Lung (tissue), 12 donors: ENCODE data around the gene TAPT1. TPM values are rescaled to one million over a fixed set of nuclear protein-coding genes. Genes with fewer than 3 reads are reported as not detected.

ENCODE experiments used
- ATAC-seq: fragments of 200-7000 bp; cut with Tn5 transposase; one replicate; pipeline ENCODE4 v1.9.1; 2020; ENCODE audit warnings: moderate number of reproducible peaks; ENCODE audit not compliant: insufficient read depth, low FRiP score
- DNase-seq, 3 donors: peaks; one replicate each; pipeline ENCODE4 v3.0.0-alpha.2; 2013 to 2017
- H3K27ac ChIP-seq, 2 donors: one replicate each; pipeline ENCODE4 v1.5.1; 2013; ENCODE audit warnings: mild to moderate bottlenecking in 2 of 2, moderate library complexity in 2 of 2, control low read depth in 1 of 2, inconsistent platforms in 1 of 2, low read depth in 1 of 2, low read length in 1 of 2
- H3K27me3 ChIP-seq, 3 donors: one replicate each; pipeline ENCODE4 v1.5.1; 2013; ENCODE audit warnings: low read length in 2 of 3; ENCODE audit not compliant: control insufficient read depth in 3 of 3, insufficient read depth in 3 of 3
- H3K36me3 ChIP-seq, 4 donors: one replicate each; pipeline ENCODE4 v1.5.1; 2013; ENCODE audit warnings: low read length in 4 of 4, mild to moderate bottlenecking in 1 of 4, moderate library complexity in 1 of 4; ENCODE audit not compliant: control insufficient read depth in 4 of 4, insufficient read depth in 4 of 4
- H3K4me1 ChIP-seq, 5 donors: one replicate each; pipeline ENCODE4 v1.5.1; 2013; ENCODE audit warnings: low read length in 5 of 5, mild to moderate bottlenecking in 2 of 5, moderate library complexity in 1 of 5; ENCODE audit not compliant: control insufficient read depth in 5 of 5, insufficient read depth in 5 of 5
- H3K4me3 ChIP-seq: one replicate; pipeline ENCODE4 v1.5.1; 2013; ENCODE audit warnings: mild to moderate bottlenecking, control low read depth, moderate library complexity
- H3K9ac ChIP-seq, 2 donors: one replicate each; pipeline ENCODE4 v1.5.1; 2013; ENCODE audit warnings: low read length in 2 of 2, control low read depth in 1 of 2; ENCODE audit not compliant: insufficient read depth in 1 of 2
- H3K9me3 ChIP-seq, 4 donors: one replicate each; pipeline ENCODE4 v1.5.1; 2013; ENCODE audit warnings: low read length in 3 of 4, mild to moderate bottlenecking in 1 of 4, moderate library complexity in 1 of 4; ENCODE audit not compliant: control insufficient read depth in 4 of 4, insufficient read depth in 3 of 4
- WGBS, 2 donors: extraction: QIAGEN DNeasy Blood & Tissue Kit; methylation state at CpG; one replicate each; pipeline ENCODE4 v1.1.7; 2013; 5-methylcytosine and 5-hydroxymethylcytosine counted together
- polyA plus RNA-seq, 2 donors: library from polyadenylated mRNA; stranded (reverse); fragments of 200-250 nt; gene quantifications; one replicate each; pipeline ENCODE4 v1.2.1, GENCODE V29; 2013
- total RNA-seq, 2 donors: library from RNA; depleted of rRNA in 1 of 2; stranded (reverse); fragments of >200 nt in 1 of 2; gene quantifications; one replicate each; pipeline ENCODE4 v1.2.1, GENCODE V29; 2014 to 2021
- TF ChIP-seq, protein P1 (sequence below): IDR thresholded peaks from 2 replicates; pipeline ENCODE4 v1.5.1; 2012; ENCODE audit warnings: mild to moderate bottlenecking; ENCODE audit errors: control extremely low read depth, extremely low read depth
- donor health status: control.
- donor health status: control.
- donor health status: Bipolar disorder and iron deficiency.
- donor health status: healthy.
- donor health status: DM: yes; HTN: yes; CAD: no.

TAPT1 gene
- total and polyA plus RNA-seq, 4 donors = 13.8 to 102 (median 30.2) TPM

DNA sequence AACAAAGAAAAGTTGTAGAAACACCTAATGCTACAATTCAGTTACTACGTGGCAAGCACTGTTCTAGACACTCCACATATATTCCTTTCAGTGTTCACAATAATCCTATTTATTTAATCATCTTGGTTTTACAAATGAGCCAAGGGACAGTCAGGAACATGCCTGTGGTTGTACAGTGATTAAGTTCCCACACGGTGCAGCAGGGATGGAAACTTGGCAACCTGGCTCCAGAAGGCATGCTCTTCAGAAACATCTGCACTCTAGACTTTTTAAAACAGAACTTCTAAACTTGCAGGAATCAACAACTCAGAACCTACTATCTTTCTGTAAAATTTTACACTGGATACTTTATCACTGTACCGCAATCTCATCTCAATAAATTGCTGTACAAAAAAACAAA is 32.1 kb downstream of the TAPT1 start:
- Histone ChIP-seq H3K9ac (no peak overlapping the region), H3K4me1 (peaks cover 2 to 36% (median 7%) of the 10 kb centered on the region in 5 donors), H3K27me3 (no peaks in the 10 kb centered on the region), H3K27ac (no peak overlapping the region), H3K4me3 (no peak overlapping the region), H3K9me3 (no peaks in the 10 kb centered on the region), H3K36me3 (peaks cover 12 to 13% (median 12%) of the 10 kb centered on the region in 4 donors)
- ATAC-seq (no peak), DNase-seq (no peak)
- TF ChIP-seq, protein P1, sequence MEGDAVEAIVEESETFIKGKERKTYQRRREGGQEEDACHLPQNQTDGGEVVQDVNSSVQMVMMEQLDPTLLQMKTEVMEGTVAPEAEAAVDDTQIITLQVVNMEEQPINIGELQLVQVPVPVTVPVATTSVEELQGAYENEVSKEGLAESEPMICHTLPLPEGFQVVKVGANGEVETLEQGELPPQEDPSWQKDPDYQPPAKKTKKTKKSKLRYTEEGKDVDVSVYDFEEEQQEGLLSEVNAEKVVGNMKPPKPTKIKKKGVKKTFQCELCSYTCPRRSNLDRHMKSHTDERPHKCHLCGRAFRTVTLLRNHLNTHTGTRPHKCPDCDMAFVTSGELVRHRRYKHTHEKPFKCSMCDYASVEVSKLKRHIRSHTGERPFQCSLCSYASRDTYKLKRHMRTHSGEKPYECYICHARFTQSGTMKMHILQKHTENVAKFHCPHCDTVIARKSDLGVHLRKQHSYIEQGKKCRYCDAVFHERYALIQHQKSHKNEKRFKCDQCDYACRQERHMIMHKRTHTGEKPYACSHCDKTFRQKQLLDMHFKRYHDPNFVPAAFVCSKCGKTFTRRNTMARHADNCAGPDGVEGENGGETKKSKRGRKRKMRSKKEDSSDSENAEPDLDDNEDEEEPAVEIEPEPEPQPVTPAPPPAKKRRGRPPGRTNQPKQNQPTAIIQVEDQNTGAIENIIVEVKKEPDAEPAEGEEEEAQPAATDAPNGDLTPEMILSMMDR = no peak
- 78 to 82% methylated on average over 3 of the region's 3 CpGs for WGBS, 2 donors

DNA sequence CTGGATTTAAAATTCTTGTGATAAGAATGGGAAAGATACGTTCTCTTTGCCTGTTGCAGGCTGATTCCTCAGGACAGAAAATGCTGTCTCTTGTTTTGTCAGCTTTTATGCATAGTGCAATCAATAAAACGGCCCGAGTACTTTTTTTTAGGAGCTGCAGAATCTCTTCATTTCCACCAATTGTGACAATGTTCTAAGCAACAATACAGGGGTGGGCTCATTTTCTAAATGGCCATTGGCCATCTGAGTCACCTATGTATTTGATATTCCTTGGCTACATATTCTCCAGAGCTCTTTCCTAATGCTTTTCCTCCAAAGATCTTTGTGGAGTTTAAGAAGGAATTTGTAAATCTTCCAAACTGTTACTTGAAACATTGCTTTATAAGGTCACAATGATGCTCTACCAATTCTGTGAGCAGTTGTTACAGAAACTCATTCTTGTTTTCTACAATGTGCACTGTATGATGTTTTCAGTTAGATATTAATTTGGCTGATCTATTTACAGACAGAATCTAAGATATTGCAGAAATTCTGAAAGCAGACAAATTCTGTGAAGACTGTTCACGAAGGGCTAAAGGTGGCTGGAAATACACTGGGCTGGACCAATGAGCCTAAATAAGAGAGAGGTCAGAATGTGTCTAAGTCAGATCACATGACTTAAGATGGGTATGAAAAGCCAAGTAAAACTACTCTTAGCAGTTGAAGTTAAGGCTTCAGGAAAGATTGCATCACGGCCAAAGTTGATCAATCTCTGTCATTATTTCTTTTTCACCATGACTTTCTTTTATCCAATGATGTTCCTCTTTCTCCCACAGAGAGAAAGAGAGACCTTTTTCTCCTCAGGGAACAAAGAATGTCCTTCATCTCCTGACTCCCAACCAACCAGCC is 33.4 kb downstream of the TAPT1 start:
- TF ChIP-seq, protein P1 = no peak
- Histone ChIP-seq H3K4me1 (peaks cover under 1 to 27% (median 6%) of the 10 kb centered on the region in 5 donors), H3K9me3 (no peaks in the 10 kb centered on the region), H3K36me3 (peaks cover 12 to 15% (median 13%) of the 10 kb centered on the region in 4 donors), H3K27ac (no peak overlapping the region), H3K4me3 (no peak overlapping the region), H3K27me3 (no peaks in the 10 kb centered on the region), H3K9ac (no peak overlapping the region)
- 71 to 72% methylated on average over 5 of the region's 5 CpGs for WGBS, 2 donors
- ATAC-seq (no peak), DNase-seq (no peak)

DNA sequence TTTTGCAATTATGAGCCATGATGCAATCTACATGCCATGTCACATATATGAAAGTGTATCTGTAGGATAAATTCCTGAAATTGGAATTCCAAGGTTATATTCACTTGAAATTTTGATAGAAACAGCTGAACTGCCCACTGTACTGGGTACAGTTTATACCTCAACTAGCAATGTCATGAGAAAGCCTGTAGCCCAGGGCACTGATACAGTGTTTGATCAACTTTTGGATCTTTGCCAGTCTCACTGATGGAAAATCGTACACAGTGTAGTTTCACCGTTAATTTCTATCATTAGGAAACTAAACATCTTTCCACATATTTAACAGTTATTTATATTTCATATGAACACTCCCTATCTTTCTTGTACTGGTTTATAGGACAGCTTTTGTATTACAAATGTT is 34.2 kb downstream of the TAPT1 start:
- H3K36me3 ChIP-seq = peaks cover 12 to 17% (median 16%) of the 10 kb centered on the region in 4 donors
- DNase-seq = no peak
- H3K9ac ChIP-seq = no peak overlapping the region
- TF ChIP-seq, protein P1 = no peak
- no peak overlapping the region for H3K27ac ChIP-seq
- H3K4me3 ChIP-seq = no peak overlapping the region
- WGBS, 2 donors = 26 to 47% methylated on average over 2 of the region's 2 CpGs
- H3K9me3 ChIP-seq = no peaks in the 10 kb centered on the region
- H3K27me3 ChIP-seq = no peaks in the 10 kb centered on the region
- peaks cover 0 to 20% (median 6%) of the 10 kb centered on the region in 5 donors for H3K4me1 ChIP-seq
- no peak for ATAC-seq
